Middle frontal gyrus (tissue), 1 donor: Measurements from ENCODE around the gene PTCH1.

Experiments used
- DNase-seq: peaks from one replicate; pipeline ENCODE4 v3.0.0-alpha.2; 2015; ENCODE audit warnings: low spot score; ENCODE audit errors: extremely low spot score

Gene PTCH1

GRCh38 chr9:95441081-95441480, 75.7 kb downstream of the PTCH1 start:
- DNase-seq = no peak

- DNase-seq = no peak
Measured at GRCh38 chr9:95440447-95440846, 76.3 kb downstream of the PTCH1 start.

- no peak for DNase-seq
Measured at GRCh38 chr9:95438561-95439357, 78.0 kb downstream of the PTCH1 start.

GRCh38 chr9:95437559-95437958, 79.2 kb downstream of the PTCH1 start:
- no peak for DNase-seq

GRCh38 chr9:95436416-95436815, 80.4 kb downstream of the PTCH1 start:
- no peak for DNase-seq

GRCh38 chr9:95435074-95435728, 81.6 kb downstream of the PTCH1 start:
- no peak for DNase-seq

GRCh38 chr9:95434116-95435073, 82.4 kb downstream of the PTCH1 start:
- DNase-seq = no peak

GRCh38 chr9:95433096-95433819, 83.5 kb downstream of the PTCH1 start:
- no peak for DNase-seq

GRCh38 chr9:95431286-95431685, 85.5 kb downstream of the PTCH1 start:
- DNase-seq = no peak

- no peak for DNase-seq
Measured at GRCh38 chr9:95429948-95430620, 86.7 kb downstream of the PTCH1 start.

- DNase-seq = no peak
Measured at GRCh38 chr9:95429096-95429495, 87.7 kb downstream of the PTCH1 start.

GRCh38 chr9:95425910-95426551, 90.7 kb downstream of the PTCH1 start:
- no peak for DNase-seq

- no peak for DNase-seq
Measured at GRCh38 chr9:95422650-95423049, 94.1 kb downstream of the PTCH1 start.

GRCh38 chr9:95420518-95420917, 96.3 kb downstream of the PTCH1 start:
- DNase-seq = no peak

GRCh38 chr9:95419444-95419843, 97.3 kb downstream of the PTCH1 start:
- DNase-seq = no peak

GRCh38 chr9:95415158-95415557, 101.6 kb downstream of the PTCH1 start:
- no peak for DNase-seq

- DNase-seq = no peak
Measured at GRCh38 chr9:95413793-95414192, 103.0 kb downstream of the PTCH1 start.

GRCh38 chr9:95411054-95411892, 105.5 kb downstream of the PTCH1 start:
- no peak for DNase-seq
